ENCODE results near the gene CCIN. TPM values are rescaled to one million over a fixed set of nuclear protein-coding genes. Genes with fewer than 3 reads are reported as not detected.

The CCIN gene
- total and polyA plus RNA-seq, 2 of the 13 experiments (the other 11 are each of a cell fraction or from before 2014, with no cell fraction given) = not detected

- Histone ChIP-seq H4K20me1 (ENCODE audit: insufficient read depth, low read length) (peaks cover 9% of the 10 kb centered on the region), H3K4me3 (replicated peaks in 1 of 3; ENCODE audit: insufficient read depth in 1 of 3, low read depth in 2 of 3, low read length in 3 of 3) (no peak overlapping the region), H3K36me3 (replicated peaks in 1 of 2; ENCODE audit: control insufficient read depth in 1 of 2, insufficient read depth in 2 of 2, low read length in 2 of 2) (no peaks in the 10 kb centered on the region), H3K27me3 (ENCODE audit: control insufficient read depth in 1 of 2, insufficient read depth in 2 of 2, low read length in 2 of 2) (no peaks in the 10 kb centered on the region; a peak in 1 of 5 replicates), H3K79me2 (ENCODE audit: insufficient read depth, low read length) (peaks cover 14% of the 10 kb centered on the region), H3K9ac (ENCODE audit: insufficient read depth, low read depth, low read length) (no peak overlapping the region), H3K9me3 (ENCODE audit: low read length) (no peaks in the 10 kb centered on the region), H3K4me1 (ENCODE audit: insufficient read depth, low read length) (peaks cover 12% of the 10 kb centered on the region), H3K27ac (ENCODE audit: extremely low read length, insufficient read depth, low read length) (no peak overlapping the region), H3K4me2 (ENCODE audit: low read depth, low read length) (no peak overlapping the region), H2AFZ (ENCODE audit: low read length) (no peak overlapping the region)
- intact Hi-C loops (cut with micrococcal nuclease; ENCODE audit: unreplicated experiment) = no loop called here
- DNase-seq (ENCODE audit: low spot score) (no peak), ATAC-seq (no peak), FAIRE-seq (no peak)
- ChIA-PET CTCF (ENCODE audit: low intra/inter-chr PET ratio, low total read pairs) (no interaction called here), POLR2A (no interaction called here)
- no peak for TF ChIP-seq NONO (IDR thresholded peaks at IDR 0.05)
- TF ChIP-seq NONO (CRISPR knock-in tag; conservative IDR thresholded peaks at IDR 0.05) = no peak
- no TSS peak for BruUV-seq (replicated peaks)
- in situ Hi-C loops (cut with HindIII; ENCODE audit: extremely low pct_ligation_motif_present, low pct_unique_long_range_greater_than_20kb) = no loop called here
Measured at GRCh38 chr9:36187414-36187813, 18.2 kb downstream of the CCIN start.

- POLR2A ChIA-PET = no interaction called here
- no peak overlapping the region for H2AFZ ChIP-seq (ENCODE audit: low read length)
- in situ Hi-C loops (cut with HindIII; ENCODE audit: extremely low pct_ligation_motif_present, low pct_unique_long_range_greater_than_20kb) (no loop called here), intact Hi-C loops (cut with micrococcal nuclease; ENCODE audit: unreplicated experiment) (no loop called here)
- H3K27me3 ChIP-seq (ENCODE audit: control insufficient read depth in 1 of 2, insufficient read depth in 2 of 2, low read length in 2 of 2) = no peaks in the 10 kb centered on the region; a peak in 1 of 5 replicates
- no peak for TF ChIP-seq ZNF124 (CRISPR knock-in tag; IDR thresholded peaks at IDR 0.05)
- TF ChIP-seq MAFG (CRISPR knock-in tag; IDR thresholded peaks at IDR 0.05) = no peak
- TF ChIP-seq SMAD3 (CRISPR knock-in tag; IDR thresholded peaks at IDR 0.05) = no peak
- TF ChIP-seq FOXA3 (CRISPR knock-in tag; IDR thresholded peaks at IDR 0.05) = no peak
- TF ChIP-seq HNRNPK (IDR thresholded peaks at IDR 0.05; ENCODE audit: low read depth, low read length, poor library complexity, severe bottlenecking) = no peak
- TF ChIP-seq SIN3A (IDR thresholded peaks at IDR 0.05; ENCODE audit: borderline replicate concordance, low read depth, low read length) = no peak
- TF ChIP-seq TFDP2 (CRISPR knock-in tag; IDR thresholded peaks at IDR 0.05) = no peak
- no peak for TF ChIP-seq MIER2 (CRISPR knock-in tag; IDR thresholded peaks at IDR 0.05)
- TF ChIP-seq GLMP (CRISPR knock-in tag; IDR thresholded peaks at IDR 0.05; ENCODE audit: borderline replicate concordance) = no peak
- no peak for TF ChIP-seq RCOR2 (CRISPR knock-in tag; IDR thresholded peaks at IDR 0.05)
- TF ChIP-seq PHF21A (CRISPR knock-in tag; IDR thresholded peaks at IDR 0.05) = no peak
- TF ChIP-seq ZNF484 (CRISPR knock-in tag; IDR thresholded peaks at IDR 0.05; ENCODE audit: borderline replicate concordance, low read depth) = no peak
- TF ChIP-seq GMEB2 (CRISPR knock-in tag; IDR thresholded peaks at IDR 0.05; ENCODE audit: low read depth) = no peak
- TF ChIP-seq ZNF251 (CRISPR knock-in tag; IDR thresholded peaks at IDR 0.05) = no peak
- no peak for TF ChIP-seq ARID2 (CRISPR knock-in tag; IDR thresholded peaks at IDR 0.05; ENCODE audit: borderline replicate concordance)
- FAIRE-seq (no peak), DNase-seq (ENCODE audit: low spot score) (no peak), ATAC-seq (no peak)
- H3K4me1 ChIP-seq (ENCODE audit: insufficient read depth, low read length) = peaks cover 20% of the 10 kb centered on the region
- no peak overlapping the region for H3K4me2 ChIP-seq (ENCODE audit: low read depth, low read length)
- no peaks in the 10 kb centered on the region for H3K36me3 ChIP-seq (replicated peaks in 1 of 2; ENCODE audit: control insufficient read depth in 1 of 2, insufficient read depth in 2 of 2, low read length in 2 of 2)
- H3K9me3 ChIP-seq (ENCODE audit: low read length) = no peaks in the 10 kb centered on the region
- H3K4me3 ChIP-seq (replicated peaks in 1 of 3; ENCODE audit: insufficient read depth in 1 of 3, low read depth in 2 of 3, low read length in 3 of 3) = no peak overlapping the region
- CTCF ChIA-PET (ENCODE audit: low intra/inter-chr PET ratio, low total read pairs) = no interaction called here
- WGBS (ENCODE audit: low lambda C conversion rate) = 77% methylated on average over 5 of the region's 5 CpGs
- no peak overlapping the region for H3K27ac ChIP-seq (ENCODE audit: extremely low read length, insufficient read depth, low read length)
- peaks cover 22% of the 10 kb centered on the region for H3K79me2 ChIP-seq (ENCODE audit: insufficient read depth, low read length)
- H3K9ac ChIP-seq (ENCODE audit: insufficient read depth, low read depth, low read length) = no peak overlapping the region
- no TSS peak for BruUV-seq (replicated peaks)
- peaks cover 11% of the 10 kb centered on the region for H4K20me1 ChIP-seq (ENCODE audit: insufficient read depth, low read length)
Measured at GRCh38 chr9:36188212-36188611, 19.0 kb downstream of the CCIN start.

Data from HepG2 (cell line).